NCI-H524 treated with DMSO at 0.1 percent for 48 hours (cell line): Measurements from ENCODE around the gene DMXL1.

ENCODE experiments used
- DNase-seq: peaks from one replicate; lab custom pipeline; 2025; lab: John Stamatoyannopoulos, UW

The DMXL1 gene, protein sequence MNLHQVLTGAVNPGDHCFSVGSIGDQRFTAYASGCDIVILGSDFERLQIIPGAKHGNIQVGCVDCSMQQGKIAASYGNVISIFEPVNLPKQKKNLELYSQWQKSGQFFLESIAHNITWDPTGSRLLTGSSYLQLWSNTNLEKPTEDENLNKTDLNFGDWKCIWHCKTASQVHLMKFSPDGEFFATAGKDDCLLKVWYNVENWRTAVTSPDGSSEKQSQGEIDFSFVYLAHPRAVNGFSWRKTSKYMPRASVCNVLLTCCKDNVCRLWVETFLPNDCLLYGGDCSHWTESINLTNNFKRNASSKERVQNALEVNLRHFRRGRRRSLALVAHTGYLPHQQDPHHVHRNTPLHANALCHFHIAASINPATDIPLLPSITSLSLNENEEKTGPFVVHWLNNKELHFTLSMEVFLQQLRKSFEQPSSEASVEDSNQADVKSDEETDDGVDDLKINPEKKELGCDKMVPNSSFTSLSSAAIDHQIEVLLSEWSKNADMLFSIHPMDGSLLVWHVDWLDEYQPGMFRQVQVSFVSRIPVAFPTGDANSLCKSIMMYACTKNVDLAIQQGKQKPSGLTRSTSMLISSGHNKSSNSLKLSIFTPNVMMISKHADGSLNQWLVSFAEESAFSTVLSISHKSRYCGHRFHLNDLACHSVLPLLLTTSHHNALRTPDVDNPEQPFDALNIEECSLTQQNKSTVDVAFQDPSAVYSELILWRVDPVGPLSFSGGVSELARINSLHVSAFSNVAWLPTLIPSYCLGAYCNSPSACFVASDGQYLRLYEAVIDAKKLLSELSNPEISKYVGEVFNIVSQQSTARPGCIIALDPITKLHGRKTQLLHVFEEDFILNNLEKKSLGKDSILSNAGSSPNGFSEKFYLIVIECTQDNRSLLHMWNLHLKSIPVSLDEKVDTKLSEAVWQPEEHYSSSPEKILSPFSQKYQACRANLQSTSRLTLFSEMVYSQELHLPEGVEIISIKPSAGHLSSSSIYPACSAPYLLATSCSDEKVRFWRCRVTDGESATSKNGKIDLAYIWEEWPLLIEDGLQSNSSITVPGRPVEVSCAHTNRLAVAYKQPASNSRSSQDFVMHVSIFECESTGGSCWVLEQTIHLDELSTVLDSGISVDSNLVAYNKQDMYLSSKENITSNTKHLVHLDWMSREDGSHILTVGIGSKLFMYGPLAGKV (N-terminal part only)

DNA sequence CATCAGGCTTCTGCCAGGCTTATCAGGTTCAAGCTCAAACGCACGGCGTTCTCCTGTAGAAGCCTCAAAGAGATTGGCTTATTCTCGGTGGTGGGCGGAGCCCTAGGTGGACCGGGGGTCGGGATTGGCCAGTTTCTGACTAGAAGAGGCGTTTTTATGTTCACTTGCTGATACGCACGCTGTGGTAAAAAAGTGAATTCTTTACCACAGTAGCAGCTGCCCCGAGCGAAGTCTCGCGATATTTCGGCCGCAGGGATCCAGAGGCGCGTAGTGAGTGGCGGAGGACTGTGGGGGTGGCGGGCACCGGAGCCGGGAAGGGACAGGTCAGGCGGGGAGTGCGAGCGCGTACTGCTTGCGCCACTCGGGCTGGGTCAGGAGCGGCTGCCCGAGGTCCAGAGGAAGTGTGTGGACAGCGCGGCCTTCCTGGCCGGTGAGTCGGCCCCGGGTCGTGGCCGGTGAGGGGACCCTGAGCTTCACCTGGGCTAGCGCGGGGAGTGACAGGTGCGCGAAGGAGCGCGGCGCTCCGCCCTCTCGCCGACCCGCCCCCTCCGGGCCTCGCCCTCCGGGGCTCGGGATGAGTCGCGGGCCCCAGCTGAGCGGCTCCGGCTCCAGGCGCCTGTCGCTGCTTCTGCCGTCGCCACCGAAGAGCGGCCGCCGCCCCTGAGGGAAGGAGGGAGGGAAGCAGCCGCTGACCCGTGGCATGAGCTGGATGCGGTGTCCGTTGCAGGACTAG lies at the start of gene DMXL1:
TSS of gene DMXL1 (plus strand) at position 260 of the 733 bp plus-strand sequence. CDS start 483 bp downstream, outside the sequence.
- DNase-seq: peak; percentile 96

DNA sequence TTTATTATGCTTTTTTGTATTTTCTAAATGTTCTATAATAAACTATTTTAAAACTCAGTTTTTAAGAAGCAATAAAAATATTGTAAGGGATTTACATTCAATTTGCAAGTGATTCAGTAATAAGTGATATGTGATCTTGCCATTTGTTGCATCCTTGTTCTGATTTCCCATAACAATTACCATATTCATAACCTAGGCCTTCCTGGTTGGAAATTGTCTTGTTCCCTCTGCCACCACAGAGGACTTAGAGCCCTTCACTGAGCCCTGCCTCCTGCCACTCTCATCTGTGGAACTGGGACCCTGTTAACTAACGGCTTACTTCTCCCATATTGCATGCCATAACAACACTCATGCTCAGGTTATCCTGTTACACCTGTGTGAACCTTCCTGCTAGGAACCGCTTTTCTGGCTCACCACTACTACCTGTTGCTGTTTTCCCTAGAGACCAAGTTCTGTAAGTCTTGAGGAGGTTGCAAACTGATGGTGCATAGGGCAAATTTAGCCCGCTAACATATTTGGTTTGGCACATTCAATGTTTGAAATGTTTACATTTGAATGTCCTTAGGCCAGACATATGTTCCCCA lies 49.6 kb upstream of the DMXL1 start:
- no peak for DNase-seq

DNA sequence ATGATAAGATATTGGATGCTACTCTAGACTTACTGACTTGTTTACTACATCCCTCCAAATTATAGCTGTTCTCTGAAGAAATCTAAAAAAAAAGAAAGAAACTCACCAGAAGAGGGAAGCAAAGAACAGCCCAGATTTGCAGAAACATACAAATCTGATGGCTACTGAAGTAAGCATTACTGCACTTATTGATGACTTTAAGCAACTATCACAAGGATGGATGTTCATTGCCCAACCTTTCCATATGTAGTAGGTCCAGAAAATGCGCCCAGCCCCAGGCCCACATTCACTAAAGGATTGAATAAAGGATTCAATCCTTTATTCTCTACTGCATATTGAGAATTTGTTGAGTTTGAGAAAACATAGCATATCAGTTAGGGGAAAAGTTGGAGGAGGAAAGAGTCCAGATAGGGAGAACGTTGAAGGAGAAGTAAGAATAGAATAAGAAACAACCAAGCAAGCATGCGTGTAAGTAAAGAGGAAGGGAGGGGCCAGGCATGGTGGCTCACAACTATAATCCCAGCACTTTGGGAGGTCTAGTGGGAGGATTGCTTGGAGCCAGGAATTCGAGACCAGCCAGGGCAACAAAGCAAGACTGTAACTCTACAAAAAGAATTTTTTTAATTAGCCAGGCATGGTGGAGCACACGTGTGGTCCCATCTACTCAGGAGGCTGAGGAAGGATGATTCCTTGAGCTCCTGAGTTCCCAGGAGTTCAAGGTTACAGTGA lies 48.7 kb upstream of the DMXL1 start:
- DNase-seq: peak; percentile 11

DNA sequence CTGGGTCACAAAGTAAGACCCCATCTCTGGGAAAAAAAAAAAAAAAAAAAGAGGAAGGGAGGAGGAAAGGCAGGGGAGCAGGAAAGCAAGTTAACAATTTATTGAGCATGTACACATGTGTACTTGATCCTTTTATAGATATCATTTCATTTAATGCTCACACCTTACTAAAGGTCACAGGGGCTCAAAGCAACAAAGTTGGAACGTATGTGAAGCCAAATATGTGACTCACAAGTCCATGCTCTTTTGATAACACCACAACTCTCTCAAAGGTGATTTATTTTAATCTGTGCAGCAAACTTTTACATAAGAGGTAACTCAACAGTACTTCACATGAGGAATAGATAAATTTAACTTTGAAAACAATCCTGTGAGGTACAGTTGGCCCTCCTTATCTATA lies 48.1 kb upstream of the DMXL1 start:
- no peak for DNase-seq

DNA sequence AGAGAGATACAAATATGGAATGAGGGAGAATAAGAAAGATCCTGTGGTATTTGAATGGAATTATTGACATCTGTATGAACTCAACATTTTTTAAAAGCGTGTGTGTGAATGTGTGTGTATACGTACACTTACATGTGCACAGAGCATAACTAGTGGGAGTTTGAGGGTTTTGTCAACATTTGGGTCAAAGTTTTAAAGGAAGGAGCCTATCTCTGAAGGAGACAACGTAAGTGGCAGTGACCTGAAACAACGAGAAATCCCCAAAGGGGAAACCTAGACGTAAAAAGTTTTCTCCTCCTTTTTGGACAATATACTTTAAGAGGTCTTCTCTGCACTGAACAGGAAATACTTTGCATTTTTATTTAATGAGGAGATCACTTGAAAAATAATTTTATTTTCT lies 42.3 kb upstream of the DMXL1 start:
- no peak for DNase-seq

DNA sequence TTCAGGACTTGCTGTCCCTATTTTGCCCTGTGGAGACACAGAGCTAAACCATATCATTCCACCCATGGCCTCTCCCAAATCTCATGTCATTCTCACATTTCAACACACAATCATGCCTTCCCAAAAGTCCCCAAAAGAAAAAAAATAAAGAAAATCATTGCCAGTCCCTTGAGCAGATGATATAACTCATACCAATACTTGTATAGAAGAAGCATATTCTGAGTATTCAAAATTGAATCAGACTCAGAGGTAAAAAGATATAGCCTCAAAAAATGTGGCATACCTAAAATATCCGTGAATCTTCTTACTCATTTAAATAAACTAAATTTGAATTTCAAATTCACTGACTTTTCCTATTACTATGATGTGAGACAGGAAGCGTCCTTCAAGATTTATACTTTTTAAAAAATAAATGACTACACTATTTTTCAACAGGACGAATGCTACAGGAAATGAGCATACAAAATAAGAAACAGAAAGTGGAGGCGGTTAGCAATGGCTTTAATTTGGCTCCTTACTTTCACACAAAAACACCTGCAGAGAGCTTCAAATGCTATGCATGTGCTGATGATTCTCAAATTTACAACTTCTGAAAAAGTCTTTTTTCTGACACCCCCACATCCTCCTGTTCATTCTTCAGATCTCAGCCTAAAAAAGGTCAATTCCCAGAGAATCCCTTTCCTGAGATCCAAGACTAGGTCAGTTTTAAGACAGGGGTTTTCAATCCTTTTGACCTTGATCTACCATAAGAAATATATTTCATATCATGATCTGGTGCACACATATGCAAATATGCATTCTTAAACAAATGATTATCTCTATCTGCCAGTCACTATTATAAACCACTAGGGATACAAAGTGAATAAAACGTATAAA lies 39.6 kb upstream of the DMXL1 start:
- no peak for DNase-seq

DNA sequence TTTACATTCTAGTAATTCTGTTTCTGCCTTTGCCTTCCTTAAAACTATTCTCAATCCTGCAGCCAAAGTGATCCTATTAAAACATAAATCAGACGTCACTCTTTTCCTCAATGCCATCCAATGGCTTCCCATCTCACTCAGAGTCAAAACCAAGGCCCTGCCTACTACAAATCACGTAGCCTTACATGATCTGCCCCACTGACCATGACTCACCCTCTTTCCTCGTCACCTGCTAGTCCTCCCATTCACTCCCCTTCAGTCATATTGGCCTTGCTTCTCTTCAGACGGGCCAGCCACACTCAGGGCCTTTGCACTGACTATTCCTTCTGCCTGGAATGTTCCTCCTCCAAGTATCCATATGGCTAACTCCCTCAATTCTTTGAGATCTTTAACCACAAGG lies 39.0 kb upstream of the DMXL1 start:
- no peak for DNase-seq

DNA sequence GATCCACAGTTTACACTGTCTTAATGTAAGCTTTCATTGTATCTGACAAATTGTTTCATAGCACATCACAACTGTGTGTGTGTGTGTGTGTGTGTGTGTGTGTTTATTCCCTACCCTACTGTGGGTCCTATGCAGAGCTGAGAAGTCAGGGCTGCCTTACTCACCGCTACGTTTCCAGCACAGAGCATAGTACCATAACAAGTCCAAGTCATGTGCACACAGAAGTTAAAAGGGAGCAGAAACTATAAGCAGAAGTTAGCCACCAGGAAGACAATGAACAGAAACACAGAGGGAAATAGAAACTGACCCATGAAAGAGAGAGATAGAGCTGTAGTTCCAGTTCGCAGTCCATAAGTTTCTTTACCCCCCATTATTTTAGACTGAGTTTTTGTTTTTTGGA lies 38.2 kb upstream of the DMXL1 start:
- DNase-seq: no peak

DNA sequence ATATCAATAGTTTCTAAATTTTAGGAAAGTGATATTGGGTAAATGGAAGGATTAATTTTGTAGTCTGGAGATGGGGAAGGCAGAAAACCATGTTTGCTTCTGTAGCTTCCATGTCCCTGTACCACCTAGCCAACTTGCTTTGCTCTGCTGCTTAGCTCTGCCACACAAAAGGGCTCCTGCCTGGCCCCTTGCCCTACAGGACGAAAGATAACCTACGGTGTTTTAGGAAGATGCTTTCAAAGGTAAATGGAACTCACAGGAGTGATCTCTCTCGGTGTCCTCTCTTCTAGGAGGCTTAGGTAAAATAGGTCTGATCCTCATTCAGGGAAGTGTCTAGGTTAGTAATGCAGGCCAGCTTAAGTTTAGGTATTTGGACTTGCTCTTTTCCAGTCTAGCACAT lies 37.8 kb upstream of the DMXL1 start:
- no peak for DNase-seq

DNA sequence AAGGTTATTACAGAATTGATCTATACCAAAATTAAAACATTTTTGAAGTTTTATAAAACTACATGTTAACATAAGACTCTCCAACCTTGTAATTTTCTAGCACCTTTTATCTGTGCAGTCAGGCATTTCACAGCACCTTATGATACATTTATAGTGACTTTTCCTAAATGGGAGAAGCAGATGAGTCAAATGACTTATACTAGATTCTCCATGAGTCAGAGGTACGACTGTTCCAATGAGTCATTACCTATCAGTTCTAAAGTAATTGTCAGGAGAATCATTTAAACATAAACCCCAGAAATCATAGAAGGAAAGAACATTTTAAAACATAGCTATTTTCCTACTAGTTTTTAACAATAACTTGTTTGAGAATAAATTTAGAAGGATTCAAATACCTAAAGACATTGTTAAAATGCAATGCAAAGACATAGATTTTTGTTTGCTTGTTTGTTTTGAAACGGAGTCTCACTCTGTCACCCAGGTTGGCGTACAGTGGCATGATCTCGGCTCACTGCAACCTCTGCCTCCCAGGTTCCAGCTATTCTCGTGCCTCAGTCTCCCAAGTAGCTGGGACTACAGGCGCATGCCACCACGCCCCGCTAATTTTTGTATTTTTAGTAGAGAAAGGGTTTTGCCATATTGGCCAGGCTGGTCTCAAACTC lies 34.7 kb upstream of the DMXL1 start:
- DNase-seq: no peak

DNA sequence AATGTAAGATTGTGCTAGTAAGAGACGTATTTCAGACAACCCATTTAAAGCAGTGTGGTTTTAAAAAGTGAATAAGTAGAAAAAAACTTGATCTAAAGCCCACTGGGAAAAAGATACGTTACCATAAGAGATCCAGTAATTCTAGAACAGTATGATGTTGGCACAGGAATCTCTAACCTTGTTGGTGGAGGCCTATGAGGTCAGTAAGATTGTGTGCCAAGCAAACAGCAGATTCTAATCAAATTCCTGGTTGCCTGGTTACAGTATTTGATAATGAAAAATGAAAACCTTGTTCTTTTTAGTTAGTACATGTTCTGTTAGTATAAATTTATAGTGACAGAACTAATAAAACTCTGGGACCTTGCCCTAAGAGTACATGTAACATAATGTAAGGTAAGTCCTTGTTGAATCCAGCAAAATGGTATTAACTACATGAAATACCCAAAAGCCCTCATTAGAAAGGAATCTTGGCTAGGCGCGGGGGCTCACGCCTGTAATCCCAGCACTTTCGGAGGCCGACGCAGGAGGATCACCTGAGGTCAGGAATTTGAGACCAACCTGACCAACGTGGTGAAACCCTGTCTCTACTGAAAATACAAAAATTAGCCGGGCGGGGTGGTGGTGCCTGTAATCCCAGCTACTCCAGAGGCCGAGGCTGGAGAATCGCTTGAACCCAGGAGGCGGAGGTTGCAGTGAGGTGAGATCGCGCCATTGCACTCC lies 33.2 kb upstream of the DMXL1 start:
- no peak for DNase-seq

DNA sequence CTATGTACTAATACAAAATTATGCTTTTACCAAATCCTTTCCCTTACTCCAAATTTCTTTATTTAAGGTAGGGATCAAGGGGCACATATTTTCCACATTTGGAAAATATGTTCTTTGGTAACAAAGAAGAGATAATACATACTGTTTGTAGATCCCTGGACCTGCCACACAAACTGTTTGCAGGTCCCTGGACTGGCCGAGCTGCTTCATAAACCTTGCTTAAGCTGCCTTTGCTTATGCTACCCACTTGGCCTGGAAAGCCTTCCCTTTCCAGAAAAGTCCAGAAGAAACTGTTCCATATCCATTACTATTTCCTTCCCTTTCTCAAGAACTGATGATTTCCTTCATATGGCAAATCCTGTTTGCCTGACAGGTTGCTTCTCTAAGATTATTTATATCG lies 22.6 kb upstream of the DMXL1 start:
- no peak for DNase-seq

DNA sequence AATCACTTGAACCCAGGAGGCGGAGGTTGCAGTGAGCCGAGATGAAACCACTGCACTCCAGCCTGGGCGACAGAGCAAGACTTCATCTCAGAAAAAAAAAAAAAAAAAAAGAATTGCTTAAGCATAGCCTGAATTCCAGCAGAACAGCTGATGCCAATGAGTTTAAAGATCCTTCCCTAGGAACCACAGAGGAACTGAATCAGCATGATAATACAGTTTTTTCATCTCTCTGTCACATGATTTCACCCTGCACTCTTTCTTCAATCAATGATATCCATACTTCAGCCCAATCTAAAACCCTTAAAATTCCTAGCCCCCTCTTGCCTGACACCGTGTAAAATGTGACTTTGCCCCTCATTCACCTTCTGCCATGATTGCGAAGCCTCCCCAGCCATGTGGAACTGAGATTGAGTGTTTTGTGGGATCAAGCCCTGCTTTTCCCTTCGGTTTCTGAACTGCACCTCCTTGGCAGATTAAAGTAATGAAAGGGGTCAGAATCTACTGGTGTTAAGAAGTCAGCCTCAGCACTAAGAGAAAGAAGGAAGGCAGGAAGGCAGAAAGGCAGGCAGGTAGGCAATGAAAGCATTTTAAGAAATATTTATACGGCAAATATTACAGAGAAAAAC lies 20.9 kb upstream of the DMXL1 start:
- DNase-seq: no peak

DNA sequence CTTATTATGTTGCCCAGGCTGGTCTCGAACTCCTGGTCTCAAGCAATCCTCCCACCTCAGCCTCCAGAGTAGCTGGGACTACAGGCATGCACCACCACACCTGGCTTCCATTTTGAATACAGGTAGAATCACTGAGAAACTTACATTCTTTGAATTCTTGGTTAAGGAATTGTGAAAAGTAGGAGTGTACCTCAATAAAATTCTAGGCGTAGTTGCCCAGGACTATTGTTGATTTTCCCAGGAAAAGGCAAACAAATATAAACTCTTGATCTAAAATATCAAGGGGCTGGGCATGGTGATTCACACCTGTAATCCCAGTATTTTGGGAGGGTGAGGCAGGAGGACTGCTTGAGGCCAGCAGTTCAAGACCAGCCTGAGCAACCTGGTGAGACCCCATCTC lies 16.8 kb upstream of the DMXL1 start:
- DNase-seq: no peak

DNA sequence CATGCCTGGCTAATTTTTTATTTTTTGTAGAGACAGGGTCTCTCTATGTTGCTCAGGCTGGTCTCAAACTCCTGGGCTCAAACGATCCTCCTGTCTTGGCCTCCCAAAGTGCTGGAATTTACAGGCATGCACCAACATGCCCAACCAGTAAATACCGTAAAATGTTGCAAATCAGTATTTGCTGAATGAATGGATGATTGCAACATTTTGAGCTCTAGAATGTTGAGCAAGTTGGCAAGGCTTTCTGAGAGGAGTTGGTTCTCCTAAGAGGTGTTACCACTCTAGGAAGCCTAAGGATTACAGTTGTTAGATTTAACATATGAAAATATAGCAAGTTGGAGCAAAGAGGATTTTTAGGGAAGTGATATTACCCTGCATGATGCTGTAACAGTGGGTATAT lies 15.6 kb upstream of the DMXL1 start:
- DNase-seq: no peak

DNA sequence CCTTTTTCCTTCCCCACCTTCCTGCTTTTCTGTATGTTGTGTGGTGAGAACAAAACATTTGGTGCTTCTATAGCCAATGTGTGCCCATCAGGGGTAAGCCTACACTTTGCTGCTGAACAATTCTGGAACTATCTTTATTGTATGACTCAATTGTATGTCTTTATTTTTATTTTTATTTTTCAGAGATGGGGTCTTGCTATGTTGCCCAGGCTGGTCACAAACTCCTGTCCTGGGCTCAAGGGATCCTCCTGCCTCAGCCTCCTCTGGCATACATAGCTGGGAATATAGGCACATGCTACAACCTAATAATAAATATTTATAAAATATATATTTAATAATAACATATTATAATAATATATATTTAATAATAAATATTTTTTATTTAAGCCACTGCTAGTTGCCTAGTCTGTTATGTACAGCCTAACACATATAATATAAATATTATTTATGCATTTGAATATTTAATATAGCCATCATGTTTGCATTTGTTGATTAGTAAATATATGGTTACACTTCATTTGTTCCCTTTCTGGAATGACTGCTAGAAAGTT lies 11.8 kb upstream of the DMXL1 start:
- DNase-seq: no peak

DNA sequence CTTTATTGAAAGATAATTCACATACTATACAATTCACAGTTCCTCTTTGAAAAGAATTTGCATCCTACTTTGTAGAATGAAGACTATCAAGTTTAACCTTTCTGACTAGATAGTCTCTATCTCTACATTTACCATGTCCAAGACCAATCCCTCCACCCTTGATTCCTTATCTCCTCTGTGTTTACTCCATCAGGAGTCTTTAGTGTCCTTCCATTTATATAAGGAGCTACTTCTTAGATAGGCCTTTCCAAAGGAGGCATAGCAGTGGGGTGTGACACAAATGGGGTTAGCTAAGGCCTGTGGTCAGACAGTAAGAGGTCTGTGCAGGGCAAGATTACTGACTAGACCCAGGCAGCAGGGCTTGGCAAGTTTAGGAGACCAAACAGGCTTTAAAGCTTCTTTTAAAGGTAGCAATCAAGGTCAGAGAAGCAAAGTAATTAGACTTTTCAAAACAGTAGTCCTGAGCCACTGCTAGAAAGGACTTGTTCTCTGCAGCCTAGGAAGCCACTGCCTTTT lies 11.1 kb upstream of the DMXL1 start:
- DNase-seq: no peak
